ENCODE results near the gene TSPAN14. TPM values are rescaled to one million over a fixed set of nuclear protein-coding genes. Genes with fewer than 3 reads are reported as not detected.
A peak's percentile ranks its signal among the peaks of the same experiment; 100 is the strongest.

TSPAN14 gene
- total RNA-seq, 2 experiments from 2014 or later = 43.9 to 45.5 TPM

DNA sequence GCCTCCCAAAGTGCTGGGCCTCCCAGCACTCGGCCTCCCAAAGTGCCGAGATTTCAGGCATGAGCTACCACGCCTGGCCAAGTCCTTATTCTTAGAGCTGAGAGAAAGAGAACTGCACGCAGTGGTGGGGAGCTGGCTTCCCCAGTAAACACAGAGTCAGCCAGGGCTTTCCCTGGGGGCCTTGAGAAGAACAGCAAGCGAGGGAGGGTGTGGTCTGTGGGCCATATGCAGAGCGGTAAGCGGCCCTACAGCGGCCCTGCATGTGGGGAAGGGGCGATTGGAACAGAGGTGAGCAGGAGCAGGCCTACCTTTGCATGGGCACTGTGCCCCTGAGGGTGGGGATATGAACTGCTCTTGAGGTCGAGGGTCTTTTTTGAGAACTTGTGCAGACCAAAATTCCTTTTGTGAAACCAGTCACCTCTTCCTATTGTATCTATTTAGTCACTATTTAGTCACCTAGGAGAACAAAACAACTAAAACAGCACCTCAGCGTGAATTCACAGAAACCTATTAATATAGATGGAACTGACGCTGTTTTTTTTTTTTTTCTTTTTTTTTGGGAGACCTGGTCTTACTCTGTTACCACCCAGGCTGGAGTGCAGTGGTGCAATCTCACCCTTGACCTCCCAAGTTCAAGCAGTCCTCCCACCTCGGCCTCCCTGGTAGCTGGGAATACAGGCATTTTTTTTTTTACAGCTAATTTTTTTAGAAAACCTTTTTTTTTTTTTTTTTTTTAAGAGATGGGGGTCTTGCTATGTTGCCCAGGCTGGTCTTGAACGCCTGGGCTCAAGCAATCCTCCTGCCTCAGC is 46.7 kb downstream of the TSPAN14 start:
- POLR2A ChIA-PET = interaction anchor here (0.6 to 10.2 kb wide), 7 partner anchors 14 to 62 kb away, joined by 3 to 113 read pairs (median 8); no protein-coding TSS in a partner anchor
- H3K27ac Mint-ChIP-seq = peak overlapping the region; percentile 90
- peaks cover 96% of the 10 kb centered on the region for H3K4me1 Mint-ChIP-seq (ENCODE audit: low read depth)
- TF ChIP-seq, protein P1, sequence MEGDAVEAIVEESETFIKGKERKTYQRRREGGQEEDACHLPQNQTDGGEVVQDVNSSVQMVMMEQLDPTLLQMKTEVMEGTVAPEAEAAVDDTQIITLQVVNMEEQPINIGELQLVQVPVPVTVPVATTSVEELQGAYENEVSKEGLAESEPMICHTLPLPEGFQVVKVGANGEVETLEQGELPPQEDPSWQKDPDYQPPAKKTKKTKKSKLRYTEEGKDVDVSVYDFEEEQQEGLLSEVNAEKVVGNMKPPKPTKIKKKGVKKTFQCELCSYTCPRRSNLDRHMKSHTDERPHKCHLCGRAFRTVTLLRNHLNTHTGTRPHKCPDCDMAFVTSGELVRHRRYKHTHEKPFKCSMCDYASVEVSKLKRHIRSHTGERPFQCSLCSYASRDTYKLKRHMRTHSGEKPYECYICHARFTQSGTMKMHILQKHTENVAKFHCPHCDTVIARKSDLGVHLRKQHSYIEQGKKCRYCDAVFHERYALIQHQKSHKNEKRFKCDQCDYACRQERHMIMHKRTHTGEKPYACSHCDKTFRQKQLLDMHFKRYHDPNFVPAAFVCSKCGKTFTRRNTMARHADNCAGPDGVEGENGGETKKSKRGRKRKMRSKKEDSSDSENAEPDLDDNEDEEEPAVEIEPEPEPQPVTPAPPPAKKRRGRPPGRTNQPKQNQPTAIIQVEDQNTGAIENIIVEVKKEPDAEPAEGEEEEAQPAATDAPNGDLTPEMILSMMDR (IDR thresholded peaks at IDR 0.05) = no peak
- H3K36me3 Mint-ChIP-seq (ENCODE audit: low read depth) = peaks cover 36% of the 10 kb centered on the region
- intact Hi-C loops (cut with micrococcal nuclease) = no loop called here
- CTCF ChIA-PET = interaction anchor here (1.0 to 23.2 kb wide), 8 partner anchors 11 to 423 kb away, joined by 3 to 1114 read pairs (median 5); partner anchors contain the start of gene TSPAN14
- peak overlapping the region; percentile 56 for H3K4me3 Mint-ChIP-seq
- no peaks in the 10 kb centered on the region for H3K27me3 Mint-ChIP-seq
- peak; percentile 77 for DNase-seq
- ATAC-seq = peak; percentile 54
- peaks cover 9% of the 10 kb centered on the region for H3K9me3 Mint-ChIP-seq

GRCh38 chr10:80501381-80501912 is 47.3 kb downstream of the TSPAN14 start:
- DNase-seq = peak; percentile 22
- TF ChIP-seq, protein P1 (IDR thresholded peaks at IDR 0.05) = no peak
- intact Hi-C loops (cut with micrococcal nuclease) = no loop called here
- H3K4me1 Mint-ChIP-seq (ENCODE audit: low read depth) = peaks cover 89% of the 10 kb centered on the region
- ChIA-PET POLR2A (interaction anchor here (0.7 to 10.2 kb wide), 8 partner anchors 10 to 94 kb away, joined by 3 to 113 read pairs (median 4); partner anchors contain the start of gene PRXL2A), CTCF (interaction anchor here (1.6 to 23.2 kb wide), 4 partner anchors 10 to 123 kb away, joined by 7 to 1114 read pairs (median 84); partner anchors contain the start of gene TSPAN14)
- peaks cover 30% of the 10 kb centered on the region for H3K36me3 Mint-ChIP-seq (ENCODE audit: low read depth)
- H3K9me3 Mint-ChIP-seq = peaks cover 7% of the 10 kb centered on the region
- peak overlapping the region; percentile 82 for H3K27ac Mint-ChIP-seq
- no peak for ATAC-seq
- H3K27me3 Mint-ChIP-seq = no peaks in the 10 kb centered on the region
- H3K4me3 Mint-ChIP-seq = no peak overlapping the region

- Mint-ChIP-seq H3K4me3 (no peak overlapping the region), H3K27ac (peak overlapping the region; percentile 82), H3K36me3 (ENCODE audit: low read depth) (peaks cover 24% of the 10 kb centered on the region), H3K9me3 (peaks cover under 1% of the 10 kb centered on the region), H3K27me3 (no peaks in the 10 kb centered on the region), H3K4me1 (ENCODE audit: low read depth) (peaks cover 84% of the 10 kb centered on the region)
- ATAC-seq = no peak
- CTCF ChIA-PET = interaction anchor here (1.2 to 23.2 kb wide), 5 partner anchors 9 to 126 kb away, joined by 3 to 1114 read pairs (median 15); partner anchors contain the start of gene TSPAN14
- POLR2A ChIA-PET = interaction anchor here (0.7 to 10.2 kb wide), 9 partner anchors 10 to 458 kb away, joined by 3 to 113 read pairs (median 4); partner anchors contain the start of gene PRXL2A
- no peak for DNase-seq
- TF ChIP-seq, protein P1 (IDR thresholded peaks at IDR 0.05) = no peak
- intact Hi-C loops (cut with micrococcal nuclease) = no loop called here
Measured at GRCh38 chr10:80501913-80502521, 47.9 kb downstream of the TSPAN14 start.

- Mint-ChIP-seq H3K36me3 (ENCODE audit: low read depth) (peaks cover 24% of the 10 kb centered on the region), H3K27ac (peak overlapping the region; percentile 82), H3K27me3 (no peaks in the 10 kb centered on the region), H3K9me3 (no peaks in the 10 kb centered on the region), H3K4me1 (ENCODE audit: low read depth) (peaks cover 75% of the 10 kb centered on the region), H3K4me3 (no peak overlapping the region)
- intact Hi-C loops (cut with micrococcal nuclease) = no loop called here
- DNase-seq (no peak), ATAC-seq (no peak)
- TF ChIP-seq, protein P1 (IDR thresholded peaks at IDR 0.05) = no peak
- ChIA-PET POLR2A (interaction anchor here (0.6 to 10.2 kb wide), 9 partner anchors 16 to 459 kb away, joined by 3 to 113 read pairs (median 6); partner anchors contain the start of gene PRXL2A), CTCF (interaction anchor here (1.1 to 23.2 kb wide), 10 partner anchors 8 to 127 kb away, joined by 3 to 1114 read pairs (median 34); partner anchors contain the start of genes PRXL2A and TSPAN14)
Measured at GRCh38 chr10:80502621-80503583, 48.8 kb downstream of the TSPAN14 start.
